ENCODE data around the gene TCTN3. TPM values are rescaled to one million over a fixed set of nuclear protein-coding genes. Genes with fewer than 3 reads are reported as not detected.

The TCTN3 gene
- total RNA-seq, 1 experiment from 2014 or later, result 41.7 TPM

- no TSS peak for BruUV-seq (replicated peaks)
- ATAC-seq (no peak), DNase-seq (ENCODE audit: low read depth, low spot score) (no peak)
- H3K4me1 ChIP-seq (ENCODE audit: control insufficient read depth in 1 of 2, insufficient read depth in 2 of 2, low read length in 2 of 2), result no peaks in the 10 kb centered on the region
- ChIA-PET CTCF (interaction anchor here (1.1 kb wide), 1 partner anchor 46 kb away, joined by 3 read pairs; the partner anchor contains the start of gene TCTN3), POLR2A (no interaction called here), RAD21 (ENCODE audit: low non-redundant PET in 1 of 2, low total read pairs in 2 of 2, uncharacterized antibody in 2 of 2, unreplicated experiment in 2 of 2) (no interaction called here)
- H3K9me2 ChIP-seq (ENCODE audit: insufficient read depth), result no peaks in the 10 kb centered on the region
- no peak overlapping the region for H3K4me3 ChIP-seq (replicated peaks in 1 of 2; ENCODE audit: low read depth in 1 of 2, low read length in 2 of 2)
- H4K20me1 ChIP-seq (ENCODE audit: insufficient read depth), result peaks cover 4% of the 10 kb centered on the region; the same call in 1 of the 2 replicates
- H3K4me2 ChIP-seq (ENCODE audit: low read length), result no peak overlapping the region
- H3K27ac ChIP-seq (ENCODE audit: low read depth, low read length), result no peak overlapping the region
- H3K9ac ChIP-seq (ENCODE audit: low read length), result no peak overlapping the region
- no peaks in the 10 kb centered on the region; a peak in 1 of 4 replicates for H3K9me3 ChIP-seq (ENCODE audit: control insufficient read depth in 1 of 2, insufficient read depth in 1 of 2, low read depth in 1 of 2, low read length in 2 of 2)
- no peaks in the 10 kb centered on the region for H3K27me3 ChIP-seq (ENCODE audit: insufficient read depth, low read length)
- peaks cover 55% of the 10 kb centered on the region for H3K79me2 ChIP-seq (ENCODE audit: insufficient read depth, low read length)
- intact Hi-C loops (cut with micrococcal nuclease), result no loop called here
- no peak overlapping the region for H2AFZ ChIP-seq (ENCODE audit: low read depth, low read length, poor library complexity, severe bottlenecking)
- peaks cover 24 to 58% of the 10 kb centered on the region in 2 experiments for H3K36me3 ChIP-seq (ENCODE audit: control insufficient read depth in 1 of 2, insufficient read depth in 2 of 2, low read length in 2 of 2)
- no peak for TF ChIP-seq POLR2AphosphoS5 (IDR thresholded peaks at IDR 0.05; ENCODE audit: low read depth, low read length)
- no peak for TF ChIP-seq ELF1 (IDR thresholded peaks at IDR 0.05; ENCODE audit: borderline replicate concordance, low read depth)
- no peak for TF ChIP-seq CEBPB (IDR thresholded peaks at IDR 0.05; ENCODE audit: low read depth)
- TF ChIP-seq JUND (IDR thresholded peaks at IDR 0.05), result no peak
- TF ChIP-seq YY1 (IDR thresholded peaks at IDR 0.05; ENCODE audit: extremely low read depth, insufficient replicate concordance, low read depth, low read length), result no peak
- TF ChIP-seq ATF3 (IDR thresholded peaks at IDR 0.05), result no peak
- TF ChIP-seq EZH2 (IDR thresholded peaks at IDR 0.05), result no peak
Observed at GRCh38 chr10:95648138-95648537, 45.6 kb downstream of the TCTN3 start.

GRCh38 chr10:95646160-95646559 is 47.6 kb downstream of the TCTN3 start:
- no peak overlapping the region for H3K27ac ChIP-seq (ENCODE audit: low read depth, low read length)
- no peak overlapping the region for H2AFZ ChIP-seq (ENCODE audit: low read depth, low read length, poor library complexity, severe bottlenecking)
- no peak overlapping the region for H3K4me2 ChIP-seq (ENCODE audit: low read length)
- intact Hi-C loops (cut with micrococcal nuclease), result no loop called here
- H3K79me2 ChIP-seq (ENCODE audit: insufficient read depth, low read length), result peaks cover 40% of the 10 kb centered on the region
- H3K9me2 ChIP-seq (ENCODE audit: insufficient read depth), result no peaks in the 10 kb centered on the region
- no peaks in the 10 kb centered on the region for H3K9me3 ChIP-seq (ENCODE audit: control insufficient read depth in 1 of 2, insufficient read depth in 1 of 2, low read depth in 1 of 2, low read length in 2 of 2)
- H3K36me3 ChIP-seq (ENCODE audit: control insufficient read depth in 1 of 2, insufficient read depth in 2 of 2, low read length in 2 of 2), result peaks cover 21 to 49% of the 10 kb centered on the region in 2 experiments
- no peak overlapping the region for H3K4me3 ChIP-seq (replicated peaks in 1 of 2; ENCODE audit: low read depth in 1 of 2, low read length in 2 of 2)
- no peak overlapping the region for H3K9ac ChIP-seq (ENCODE audit: low read length)
- no peaks in the 10 kb centered on the region for H3K27me3 ChIP-seq (ENCODE audit: insufficient read depth, low read length)
- ChIA-PET CTCF (no interaction called here), POLR2A (no interaction called here), RAD21 (ENCODE audit: low non-redundant PET in 1 of 2, low total read pairs in 2 of 2, uncharacterized antibody in 2 of 2, unreplicated experiment in 2 of 2) (no interaction called here)
- peaks cover 4% of the 10 kb centered on the region; the same call in 1 of the 2 replicates for H4K20me1 ChIP-seq (ENCODE audit: insufficient read depth)
- no peaks in the 10 kb centered on the region for H3K4me1 ChIP-seq (ENCODE audit: control insufficient read depth in 1 of 2, insufficient read depth in 2 of 2, low read length in 2 of 2)
- BruUV-seq (replicated peaks), result no TSS peak
- no peak for TF ChIP-seq REST (IDR thresholded peaks at IDR 0.05; ENCODE audit: low read depth)
- TF ChIP-seq FOSL1 (IDR thresholded peaks at IDR 0.05; ENCODE audit: low read depth), result no peak
- no peak for TF ChIP-seq YY1 (IDR thresholded peaks at IDR 0.05; ENCODE audit: extremely low read depth, insufficient replicate concordance, low read depth, low read length)
- no peak for TF ChIP-seq EZH2 (IDR thresholded peaks at IDR 0.05)
- no peak for TF ChIP-seq SIN3A (IDR thresholded peaks at IDR 0.05; ENCODE audit: low read depth)
- no peak for ATAC-seq
- no peak for DNase-seq (ENCODE audit: low read depth, low spot score)
